Uterus (tissue), 4 donors: ENCODE data around the gene MAJIN. TPM values are rescaled to one million over a fixed set of nuclear protein-coding genes. Genes with fewer than 3 reads are reported as not detected.

Experiments used
- DNase-seq, 2 donors: peaks; one replicate each; pipeline ENCODE4 v3.0.0-alpha.2; 2019 to 2020
- H3K27ac ChIP-seq, 2 donors: fragments of 200-600 bp; sonication (generic); 1 replicate in 1 of 2; 2 replicates in 1 of 2; pipeline ENCODE4 v1.5.1; 2016 to 2018
- H3K27me3 ChIP-seq, 2 donors: fragments of 200-600 bp; sonication (generic); one replicate each; pipeline ENCODE4 v1.5.1; 2018 to 2019; ENCODE audit warnings: control low read depth in 1 of 2
- H3K36me3 ChIP-seq, 2 donors: fragments of 200-600 bp; sonication (generic); one replicate each; pipeline ENCODE4 v1.5.1; 2019; ENCODE audit warnings: control low read depth in 1 of 2
- H3K4me1 ChIP-seq, 2 donors: fragments of 200-600 bp; sonication (generic); one replicate each; pipeline ENCODE4 v1.5.1; 2018 to 2019; ENCODE audit warnings: control low read depth in 1 of 2
- H3K4me3 ChIP-seq, 2 donors: fragments of 200-600 bp; sonication (generic); 1 replicate in 1 of 2; 2 replicates in 1 of 2; pipeline ENCODE4 v1.5.1; 2018 to 2019; ENCODE audit warnings: mild to moderate bottlenecking in 1 of 2
- H3K9me3 ChIP-seq, 2 donors: fragments of 200-600 bp; sonication (generic); one replicate each; pipeline ENCODE4 v1.5.1; 2019; ENCODE audit warnings: control low read depth in 1 of 2
- POLR2A ChIP-seq, 2 donors: fragments of 450-650 bp; IDR thresholded peaks; one replicate each; pipeline ENCODE4 v1.6.1; 2016; ENCODE audit warnings: antibody characterized with exemption in 2 of 2, mild to moderate bottlenecking in 1 of 2, moderate library complexity in 1 of 2
- intact Hi-C: fragments of 100-400 bp; cut with DNase I; formaldehyde crosslinking; loops from one replicate; pipeline ENCODE4 v1.15.1; 2023; ENCODE audit warnings: low total_unique reads
- total RNA-seq, 4 donors: library from RNA; depleted of rRNA in 3 of 4; stranded (reverse); fragments of >200 nt in 3 of 4; gene quantifications; one replicate each; pipeline versions ENCODE4 v1.1.0 to v1.2.4, GENCODE V29; 2014 to 2023
- TF ChIP-seq, protein P1 (sequence below), 4 experiments: fragments of 200-600 bp in 2 of 4; fragments of 450-650 bp in 2 of 4; sonication (generic) in 2 of 4; IDR thresholded peaks; one replicate each; pipeline ENCODE4 v1.5.1; 2016 to 2019; ENCODE audit warnings: antibody characterized with exemption in 4 of 4, mild to moderate bottlenecking in 2 of 4, moderate library complexity in 1 of 4
- donor health status: DM: yes; HTN: yes; CAD: no.

Gene MAJIN
- total RNA-seq, 4 donors from 2014 or later = under 0.01 TPM; not detected in 3

DNA sequence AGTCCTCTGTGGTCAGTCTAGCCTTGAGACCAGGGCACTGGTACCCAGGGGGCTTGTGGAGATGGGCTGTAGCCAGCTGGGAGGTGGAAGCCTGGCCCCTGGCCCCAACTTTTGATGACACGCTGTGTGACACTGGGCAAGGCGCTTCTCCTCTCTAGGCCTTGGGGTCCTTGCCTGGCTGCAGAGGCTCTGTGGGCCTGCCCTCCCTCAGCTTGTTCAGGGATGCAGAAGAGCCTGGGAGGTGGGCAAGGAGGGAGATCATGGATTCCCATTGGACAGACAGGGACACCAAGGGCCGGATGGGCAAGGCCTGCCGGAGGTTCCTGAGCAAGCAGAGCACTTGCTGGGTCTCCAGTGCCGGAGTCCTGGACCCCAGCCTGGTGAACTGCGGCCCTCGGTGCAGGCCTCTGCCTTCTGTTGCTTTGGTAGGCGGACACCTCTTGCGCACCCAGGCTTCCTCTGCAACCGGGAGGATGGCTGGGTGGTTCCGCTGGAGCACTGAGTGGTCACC is 48.7 kb downstream of the MAJIN start:
- TF ChIP-seq, protein P1, sequence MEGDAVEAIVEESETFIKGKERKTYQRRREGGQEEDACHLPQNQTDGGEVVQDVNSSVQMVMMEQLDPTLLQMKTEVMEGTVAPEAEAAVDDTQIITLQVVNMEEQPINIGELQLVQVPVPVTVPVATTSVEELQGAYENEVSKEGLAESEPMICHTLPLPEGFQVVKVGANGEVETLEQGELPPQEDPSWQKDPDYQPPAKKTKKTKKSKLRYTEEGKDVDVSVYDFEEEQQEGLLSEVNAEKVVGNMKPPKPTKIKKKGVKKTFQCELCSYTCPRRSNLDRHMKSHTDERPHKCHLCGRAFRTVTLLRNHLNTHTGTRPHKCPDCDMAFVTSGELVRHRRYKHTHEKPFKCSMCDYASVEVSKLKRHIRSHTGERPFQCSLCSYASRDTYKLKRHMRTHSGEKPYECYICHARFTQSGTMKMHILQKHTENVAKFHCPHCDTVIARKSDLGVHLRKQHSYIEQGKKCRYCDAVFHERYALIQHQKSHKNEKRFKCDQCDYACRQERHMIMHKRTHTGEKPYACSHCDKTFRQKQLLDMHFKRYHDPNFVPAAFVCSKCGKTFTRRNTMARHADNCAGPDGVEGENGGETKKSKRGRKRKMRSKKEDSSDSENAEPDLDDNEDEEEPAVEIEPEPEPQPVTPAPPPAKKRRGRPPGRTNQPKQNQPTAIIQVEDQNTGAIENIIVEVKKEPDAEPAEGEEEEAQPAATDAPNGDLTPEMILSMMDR (IDR thresholded peaks at IDR 0.05) = no peak
- TF ChIP-seq POLR2A (IDR thresholded peaks at IDR 0.05) = no peak
- peak; percentile 30 to 32 for DNase-seq
- Histone ChIP-seq H3K27ac (peak overlapping the region; percentile 94 to 97), H3K4me1 (no peaks in the 10 kb centered on the region), H3K4me3 (no peak overlapping the region), H3K27me3 (no peaks in the 10 kb centered on the region), H3K9me3 (no peaks in the 10 kb centered on the region), H3K36me3 (no peaks in the 10 kb centered on the region)
- intact Hi-C loops = no loop called here

DNA sequence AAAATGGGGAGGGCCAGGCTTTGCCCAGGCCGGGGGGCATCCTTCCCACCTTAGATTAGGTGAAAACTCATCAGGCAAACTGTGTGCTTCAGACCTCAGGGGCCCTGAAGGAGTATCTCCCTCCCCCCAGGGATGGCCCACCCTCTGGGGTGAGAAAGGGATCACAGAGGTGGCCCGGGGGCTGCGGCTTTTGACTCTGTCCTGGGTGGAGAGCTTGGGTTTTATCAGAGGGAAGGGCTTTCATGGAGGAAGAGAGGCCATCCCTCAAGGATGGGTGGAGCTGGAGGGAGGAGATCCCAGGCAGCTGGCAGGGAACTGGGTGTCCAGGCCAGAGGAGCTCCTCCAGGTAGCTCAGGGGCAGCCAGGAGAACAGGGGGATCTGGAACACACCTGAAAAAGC is 50.5 kb downstream of the MAJIN start:
- Histone ChIP-seq H3K4me1 (no peaks in the 10 kb centered on the region), H3K27ac (no peak overlapping the region), H3K36me3 (no peaks in the 10 kb centered on the region), H3K9me3 (no peaks in the 10 kb centered on the region), H3K4me3 (no peak overlapping the region), H3K27me3 (no peaks in the 10 kb centered on the region)
- no peak for TF ChIP-seq POLR2A (IDR thresholded peaks at IDR 0.05)
- TF ChIP-seq, protein P1 (IDR thresholded peaks at IDR 0.05) = no peak
- intact Hi-C loops = no loop called here
- peak in 1 of 2 donors; percentile 11 for DNase-seq

DNA sequence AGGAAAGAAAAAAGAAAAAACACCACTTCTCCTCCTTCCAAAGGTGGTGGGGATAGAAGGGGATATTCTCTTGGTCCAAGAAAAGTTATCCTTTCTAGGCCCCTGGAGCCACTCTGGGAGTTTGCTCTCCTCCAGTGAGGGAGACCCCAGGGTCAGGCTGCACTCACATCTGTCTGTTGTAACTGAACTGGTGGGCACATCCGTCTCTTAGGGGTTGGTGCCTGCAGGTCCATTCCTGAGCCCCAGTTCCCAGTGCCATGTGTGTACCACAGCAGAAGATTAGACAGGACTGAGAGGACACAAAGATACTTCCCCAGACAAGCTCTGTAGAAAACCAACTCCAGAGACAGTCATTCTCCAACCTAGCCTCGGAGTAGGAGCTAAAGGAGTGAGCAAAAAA is 51.8 kb downstream of the MAJIN start:
- Histone ChIP-seq H3K27ac (no peak overlapping the region), H3K36me3 (no peaks in the 10 kb centered on the region), H3K9me3 (no peaks in the 10 kb centered on the region), H3K4me3 (no peak overlapping the region), H3K27me3 (no peaks in the 10 kb centered on the region), H3K4me1 (no peaks in the 10 kb centered on the region)
- intact Hi-C loops = no loop called here
- TF ChIP-seq, protein P1 (IDR thresholded peaks at IDR 0.05) = no peak
- TF ChIP-seq POLR2A (IDR thresholded peaks at IDR 0.05) = no peak
- no peak for DNase-seq

DNA sequence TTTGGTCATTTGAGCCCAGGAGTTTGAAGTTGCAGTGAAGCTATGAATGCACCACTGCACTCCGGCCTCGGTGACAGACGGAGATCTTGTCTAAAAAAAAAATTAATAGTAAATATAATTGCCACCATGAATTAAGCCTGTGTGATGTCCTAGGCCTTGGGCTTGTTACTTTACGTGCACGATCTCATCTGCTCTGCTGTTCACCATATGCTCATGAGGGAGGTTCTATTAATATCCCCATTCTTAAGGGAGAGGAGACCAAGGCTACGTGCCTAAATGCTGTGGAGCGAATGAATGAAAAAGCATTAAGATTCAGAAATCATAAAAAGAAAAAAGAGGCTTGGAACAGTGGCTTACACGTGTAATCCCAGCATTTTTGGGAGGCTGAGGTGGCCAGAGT is 52.3 kb downstream of the MAJIN start:
- H3K27ac ChIP-seq = no peak overlapping the region
- no peaks in the 10 kb centered on the region for H3K9me3 ChIP-seq
- no peak overlapping the region for H3K4me3 ChIP-seq
- H3K4me1 ChIP-seq = no peaks in the 10 kb centered on the region
- no peak for DNase-seq
- intact Hi-C loops = no loop called here
- TF ChIP-seq POLR2A (IDR thresholded peaks at IDR 0.05) = no peak
- TF ChIP-seq, protein P1 (IDR thresholded peaks at IDR 0.05) = no peak
- no peaks in the 10 kb centered on the region for H3K27me3 ChIP-seq
- H3K36me3 ChIP-seq = no peaks in the 10 kb centered on the region

DNA sequence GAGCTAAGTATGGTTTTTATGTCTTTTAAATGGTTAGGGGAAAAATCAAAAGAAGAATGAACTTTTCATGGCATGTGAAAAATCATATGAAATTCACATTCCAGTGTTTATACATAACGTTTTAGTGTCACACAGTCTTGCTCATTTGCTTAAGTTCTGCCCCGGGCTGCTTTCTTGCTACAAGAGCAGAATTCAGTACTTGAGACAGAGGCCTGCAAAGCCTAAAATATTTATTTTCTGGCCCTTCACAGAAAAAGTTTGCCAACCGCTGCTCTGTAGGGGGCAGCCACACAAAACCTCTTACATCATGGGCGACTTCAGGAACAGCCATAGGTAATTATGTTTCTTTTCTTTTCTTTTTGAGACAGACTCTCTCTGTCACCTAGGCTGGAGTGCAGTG is 53.9 kb downstream of the MAJIN start:
- intact Hi-C loops = no loop called here
- H3K27me3 ChIP-seq = no peaks in the 10 kb centered on the region
- H3K36me3 ChIP-seq = no peaks in the 10 kb centered on the region
- DNase-seq = no peak
- H3K4me1 ChIP-seq = no peaks in the 10 kb centered on the region
- H3K9me3 ChIP-seq = no peaks in the 10 kb centered on the region
- no peak for TF ChIP-seq POLR2A (IDR thresholded peaks at IDR 0.05)
- TF ChIP-seq, protein P1 (IDR thresholded peaks at IDR 0.05) = peak in 1 of 4 experiments; percentile 20
- peak overlapping the region; percentile 45 to 81 for H3K4me3 ChIP-seq
- peak overlapping the region; percentile 87 to 95 for H3K27ac ChIP-seq
